Left hindlimb (tissue), 1 donor: ENCODE data around the gene C1orf94.

Experiments
- DNase-seq: peaks from one replicate; pipeline ENCODE4 v3.0.0-alpha.2; 2018

C1orf94 gene

GRCh38 chr1:34176830-34177603, at the start of gene C1orf94:
Gene C1orf94, plus strand, starts transcription at chr1:34176907. Its CDS starts 883 bp downstream, at chr1:34177790.
- DNase-seq = no peak

- DNase-seq = no peak
These were observed 49.4 kb upstream of the C1orf94 start for GRCh38 chr1:34127006-34128000.

- no peak for DNase-seq
These were observed 48.4 kb upstream of the C1orf94 start for GRCh38 chr1:34128186-34128889.

DNA sequence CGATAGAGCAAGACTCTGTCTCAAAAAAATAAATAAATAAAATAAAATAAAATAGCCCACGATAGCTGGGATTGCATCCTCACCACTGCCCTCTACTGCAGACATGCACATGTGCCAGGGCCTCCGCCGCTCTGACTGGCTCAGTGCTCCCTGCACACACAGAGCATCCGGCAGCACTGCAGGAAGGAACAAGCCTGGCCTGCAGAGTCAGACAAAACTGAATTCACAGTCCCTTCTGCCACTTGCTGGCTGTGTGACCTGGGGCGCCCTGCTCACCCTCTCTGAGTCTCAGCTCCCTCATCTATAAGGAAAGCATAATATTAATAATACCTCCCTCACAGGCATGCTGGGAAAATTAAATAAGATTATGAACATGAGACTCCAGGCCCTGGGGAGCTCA, 47.1 kb upstream of the C1orf94 start:
- no peak for DNase-seq

- no peak for DNase-seq
These were observed 46.4 kb upstream of the C1orf94 start for GRCh38 chr1:34130306-34130705.

DNA sequence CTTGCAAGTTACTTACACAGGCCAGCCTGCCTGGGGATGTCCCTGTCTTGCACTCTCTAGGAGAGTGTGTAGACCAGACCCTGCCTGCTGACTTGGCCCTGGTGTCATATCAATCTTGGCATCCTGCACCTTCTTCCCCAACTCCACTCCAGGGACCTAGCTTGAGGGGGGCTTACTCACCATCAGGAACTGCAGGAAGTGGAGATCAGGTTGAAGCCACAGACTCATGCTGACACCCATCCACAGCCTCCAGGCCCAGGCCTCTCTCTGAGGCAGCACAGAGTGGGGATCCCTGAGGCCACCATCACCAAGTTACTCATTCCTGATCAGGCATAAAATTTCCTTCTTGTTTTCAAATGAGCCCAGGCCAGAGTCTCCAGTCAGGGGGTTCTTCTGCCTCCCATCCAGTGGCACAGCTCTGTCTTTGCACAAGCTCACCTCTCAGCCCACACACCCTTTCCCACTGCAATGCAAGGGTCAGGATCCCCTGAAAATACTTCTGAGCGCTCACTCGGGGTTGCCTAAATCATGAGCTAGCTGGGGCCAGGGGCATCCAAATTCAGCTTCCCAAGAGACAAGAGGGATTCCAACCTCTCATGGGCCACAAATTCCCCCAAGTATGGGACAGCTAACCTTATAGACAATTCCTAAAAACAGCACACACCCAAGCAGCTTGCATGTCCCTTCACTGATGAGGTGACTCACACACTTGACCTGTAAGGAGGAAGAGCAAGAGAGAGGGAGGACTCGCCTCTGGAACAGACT, 45.1 kb upstream of the C1orf94 start:
- no peak for DNase-seq

GRCh38 chr1:34132161-34132420, 44.6 kb upstream of the C1orf94 start:
- no peak for DNase-seq

- no peak for DNase-seq
These were observed 39.3 kb upstream of the C1orf94 start for GRCh38 chr1:34137411-34137810.

DNA sequence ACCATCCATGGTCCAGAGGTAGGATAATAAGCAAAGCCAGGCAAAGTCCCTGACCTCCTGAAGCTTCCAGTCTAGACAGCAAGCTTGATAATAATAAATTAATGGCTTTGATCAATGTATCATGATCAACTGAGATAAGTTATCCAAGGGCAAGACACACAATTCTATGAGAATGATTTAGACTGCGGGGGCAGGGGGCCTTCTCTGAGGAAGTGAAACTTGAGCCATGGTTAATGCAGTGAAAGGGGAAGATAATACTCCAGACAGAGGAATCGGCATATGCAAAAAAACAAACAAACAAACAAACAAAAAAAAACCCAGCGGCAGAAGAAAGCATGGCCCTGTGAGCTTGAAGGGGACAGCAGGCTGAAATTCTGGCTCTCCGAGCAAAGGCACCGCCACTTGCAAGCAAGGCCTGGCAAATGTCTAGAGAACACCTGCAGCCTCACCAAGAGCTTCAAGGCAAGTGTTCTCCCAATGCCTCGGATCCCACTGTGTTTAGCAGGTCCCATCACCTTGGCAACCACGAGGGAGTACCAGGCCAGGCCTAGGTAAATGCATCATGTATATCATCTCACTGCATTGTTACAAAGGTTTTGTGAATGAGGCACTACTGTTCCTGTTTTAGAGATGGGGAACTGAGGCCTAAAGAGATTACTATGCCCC, 36.6 kb upstream of the C1orf94 start:
- no peak for DNase-seq

DNA sequence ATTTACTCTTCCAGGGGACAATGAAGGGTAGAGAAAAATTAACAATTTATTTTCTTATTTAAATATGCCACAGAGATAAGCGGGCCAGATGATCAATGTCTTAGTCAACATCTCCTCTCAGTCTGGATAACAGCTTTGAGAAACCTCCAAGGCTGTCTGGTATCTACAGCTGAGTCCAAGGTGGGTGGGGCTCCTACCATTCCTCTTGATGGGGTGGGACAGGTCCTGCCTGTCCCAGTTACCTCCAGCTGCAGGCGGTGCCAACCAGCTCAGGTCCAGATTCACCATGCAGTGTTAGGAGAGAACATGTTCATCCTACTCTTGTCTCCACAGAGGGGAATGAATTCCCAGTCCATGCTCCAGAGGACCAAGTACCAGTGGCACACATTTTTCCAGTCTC, 32.7 kb upstream of the C1orf94 start:
- DNase-seq = no peak

GRCh38 chr1:34144766-34145165, 31.9 kb upstream of the C1orf94 start:
- no peak for DNase-seq

GRCh38 chr1:34147301-34147700, 29.4 kb upstream of the C1orf94 start:
- no peak for DNase-seq

DNA sequence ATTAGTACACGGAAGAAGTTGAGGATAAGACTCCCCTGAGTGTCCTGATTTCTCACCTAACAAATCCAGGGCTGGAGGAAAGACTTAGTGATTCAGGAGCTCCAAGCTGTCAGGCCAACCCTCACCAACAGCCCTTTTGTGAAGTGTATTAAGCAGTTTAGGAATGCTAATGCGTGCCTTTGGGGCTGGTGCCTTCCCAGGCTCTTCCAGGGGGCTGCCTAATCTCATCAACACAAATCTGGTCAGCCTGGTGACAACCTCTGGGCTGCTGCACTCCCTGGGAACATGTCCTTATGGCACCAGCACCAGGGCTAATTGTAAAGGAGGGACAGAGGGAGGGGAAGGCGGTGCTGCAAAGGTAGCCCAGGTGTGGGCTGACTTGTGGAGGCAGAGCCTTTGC, 27.2 kb upstream of the C1orf94 start:
- DNase-seq = no peak

DNA sequence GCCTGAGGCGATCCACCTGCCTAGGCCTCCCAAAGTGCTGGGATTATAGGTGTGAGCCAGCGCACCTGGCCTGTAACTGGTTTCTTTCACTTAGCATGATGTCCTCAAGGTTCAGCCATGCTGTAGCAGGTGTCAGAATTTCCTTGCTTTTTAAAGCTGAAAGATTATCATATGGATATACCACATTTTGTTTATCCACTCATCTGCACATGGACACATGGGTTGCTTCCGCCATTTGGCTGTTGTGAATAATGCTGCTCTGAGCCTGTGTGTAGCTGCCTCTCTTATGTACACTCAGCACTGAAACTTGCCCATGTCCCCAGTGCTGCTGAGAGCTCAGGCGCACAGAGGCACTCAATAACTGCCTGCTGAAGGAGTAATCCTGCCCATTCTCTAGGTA, 23.5 kb upstream of the C1orf94 start:
- DNase-seq = no peak

GRCh38 chr1:34155860-34156259, 20.8 kb upstream of the C1orf94 start:
- DNase-seq = no peak

GRCh38 chr1:34156739-34157138, 20.0 kb upstream of the C1orf94 start:
- no peak for DNase-seq

DNA sequence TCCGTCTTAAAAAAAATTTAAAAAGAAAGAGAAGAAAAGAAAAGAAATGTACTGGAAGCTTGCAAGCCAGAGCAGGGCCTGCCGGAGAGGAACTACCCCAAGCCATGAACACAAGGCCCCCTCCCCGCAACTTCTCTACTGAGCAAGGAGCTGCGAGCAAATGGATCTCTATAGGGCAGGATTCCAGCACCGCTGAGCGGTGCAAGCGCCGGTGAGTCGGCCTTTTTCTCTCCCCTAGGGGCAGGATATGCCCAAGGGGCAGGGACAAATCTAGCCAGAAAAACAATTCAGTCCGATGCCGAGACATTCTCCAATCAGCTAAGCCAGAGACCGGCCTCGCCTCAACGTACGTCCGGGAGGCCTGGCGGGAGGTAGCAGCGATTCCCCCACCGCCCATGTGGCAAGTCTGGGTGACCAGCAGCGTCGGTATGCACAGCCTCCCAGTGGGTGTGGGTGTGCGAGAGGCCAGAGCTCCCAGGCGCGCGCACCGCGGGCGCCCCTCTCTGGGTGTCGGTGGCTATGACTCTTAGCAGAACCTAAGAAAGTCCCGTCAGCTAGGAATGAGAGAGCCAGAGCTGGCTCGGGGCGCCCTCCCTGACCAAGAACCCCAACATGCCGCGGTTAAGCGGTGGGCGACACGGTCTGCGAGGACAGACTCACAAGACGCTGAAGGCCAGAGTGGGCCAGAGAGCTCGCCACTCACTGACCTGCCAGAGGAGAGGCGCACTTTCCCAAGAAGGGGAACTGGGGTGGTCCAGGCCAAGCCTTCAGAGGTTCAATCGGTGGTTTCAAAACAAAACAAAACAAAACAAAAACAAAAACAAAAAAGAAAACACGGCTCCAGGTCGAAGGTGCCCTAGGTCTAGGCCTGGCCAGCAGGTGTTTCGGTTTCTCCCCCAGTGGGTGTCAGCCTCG, 13.6 kb upstream of the C1orf94 start:
- peak; percentile 63 for DNase-seq

DNA sequence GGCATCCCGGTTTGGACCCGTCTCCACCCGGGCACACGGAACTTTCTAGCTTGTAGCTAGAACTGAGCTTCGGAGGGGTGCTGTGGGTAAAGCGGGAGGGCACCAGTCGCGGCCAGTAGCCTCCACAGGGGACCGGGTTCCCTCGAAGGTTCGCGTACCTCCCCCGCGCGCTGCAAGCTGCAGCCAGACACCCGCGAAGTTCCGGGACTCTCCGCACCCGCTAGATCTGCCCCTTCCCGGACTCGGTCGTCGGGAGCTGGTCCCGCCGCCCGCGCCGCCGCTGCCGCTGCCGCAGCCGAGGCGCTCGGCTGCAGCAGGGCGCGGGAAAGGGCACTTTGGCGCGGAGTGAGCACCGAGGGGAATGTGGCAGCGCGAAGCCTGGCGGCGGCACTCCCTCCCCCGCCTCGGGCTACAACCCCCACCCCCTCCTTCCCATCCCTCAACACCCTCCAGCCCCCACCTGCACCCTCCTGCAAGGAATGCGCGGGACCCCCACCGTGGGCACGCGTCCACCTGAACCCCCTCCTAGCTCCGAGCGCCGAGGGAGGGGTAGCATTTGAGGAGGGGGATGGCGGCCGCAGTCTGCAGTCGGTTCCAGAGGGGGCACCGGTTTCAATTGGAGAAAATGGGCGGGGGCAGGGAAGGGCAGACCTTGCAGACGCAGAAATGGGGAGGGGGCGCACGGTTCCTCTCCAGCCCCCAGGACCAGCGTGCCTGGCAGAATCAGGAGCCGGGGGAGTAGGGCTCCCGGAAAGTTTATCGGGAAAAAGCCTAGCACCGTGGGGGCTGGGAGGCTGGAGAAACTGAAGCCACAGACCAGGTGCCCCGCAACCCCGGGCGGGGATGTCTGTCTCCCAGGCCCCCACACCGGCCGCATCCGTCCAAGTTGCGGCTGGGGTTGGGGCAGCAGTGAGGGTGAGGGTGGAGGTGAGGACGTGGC, 12.6 kb upstream of the C1orf94 start:
- no peak for DNase-seq

- peak; percentile 45 for DNase-seq
These were observed 11.8 kb upstream of the C1orf94 start, which contains the start of gene CSMD2 for GRCh38 chr1:34164771-34165391. Gene CSMD2, minus strand, starts transcription at chr1:34165230. Its CDS starts 133 bp downstream, at chr1:34165097.
